ENCODE results near the gene DYNLT2.

The DYNLT2 gene

DNA sequence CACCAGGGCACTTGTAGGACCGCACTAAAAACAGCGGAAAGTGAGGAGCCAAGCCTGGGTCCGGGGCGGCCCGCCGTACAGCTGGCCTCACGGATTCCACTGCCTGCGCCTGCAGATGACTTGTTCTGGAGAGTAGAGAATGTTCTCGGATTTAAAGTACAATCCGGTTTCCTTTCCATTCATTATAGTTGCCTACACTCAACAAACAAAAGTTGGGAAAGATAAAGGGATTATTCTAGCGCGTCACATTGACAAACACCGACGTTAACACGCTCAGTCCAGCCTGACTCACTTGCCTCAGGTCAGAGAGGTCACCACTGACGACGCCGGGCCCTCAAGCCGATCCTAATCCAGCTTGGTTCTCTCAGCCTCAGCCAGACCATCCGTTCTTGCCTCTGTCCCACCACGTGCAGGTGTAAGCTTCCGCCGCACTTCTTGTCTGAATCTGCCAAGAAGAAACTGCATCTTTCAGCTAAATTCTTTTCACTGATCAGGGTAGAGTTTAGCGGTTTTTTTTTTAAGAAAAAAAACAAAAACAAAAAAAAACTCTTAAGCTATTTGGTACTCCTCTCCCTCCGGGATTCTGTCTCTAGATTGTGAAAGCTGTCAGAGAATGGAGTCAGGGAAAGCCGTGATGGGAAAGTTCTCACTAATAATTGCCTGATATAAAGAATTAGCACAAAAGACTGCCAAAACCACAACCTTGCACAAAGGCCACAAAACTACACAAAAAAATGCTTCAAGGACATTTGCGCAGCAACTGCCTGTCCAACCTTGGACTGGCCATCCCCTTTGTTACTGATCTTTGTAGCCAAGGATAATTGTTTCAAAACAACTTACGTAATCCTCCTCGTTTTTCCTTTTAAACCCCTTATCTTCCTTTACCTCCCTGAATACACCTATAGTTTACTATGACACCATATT lies 26.0 kb downstream of the DYNLT2 start:
- H3K4me3 Mint-ChIP-seq, result peak overlapping the region; percentile 87
- H3K36me3 Mint-ChIP-seq, result peaks cover 1% of the 10 kb centered on the region
- H3K27ac Mint-ChIP-seq, result peak overlapping the region; percentile 90
- H3K4me1 Mint-ChIP-seq, result peaks cover 40% of the 10 kb centered on the region
- no peaks in the 10 kb centered on the region for H3K9me3 Mint-ChIP-seq
- no peaks in the 10 kb centered on the region for H3K27me3 Mint-ChIP-seq

GRCh38 chr6:169724494-169725124 lies 26.8 kb downstream of the DYNLT2 start, which contains the start of gene PHF10:
TSS of gene PHF10 (minus strand) at chr6:169724500. CDS start at chr6:169723931, 569 bp downstream.
- Mint-ChIP-seq H3K9me3 (no peaks in the 10 kb centered on the region), H3K4me3 (peak within 1 kb of the TSS; percentile 91), H3K27ac (peak within 1 kb of the TSS; percentile 97), H3K27me3 (no peaks in the 10 kb centered on the region), H3K4me1 (peaks cover 48% of the 10 kb centered on the region), H3K36me3 (peaks cover 3% of the 10 kb centered on the region)

DNA sequence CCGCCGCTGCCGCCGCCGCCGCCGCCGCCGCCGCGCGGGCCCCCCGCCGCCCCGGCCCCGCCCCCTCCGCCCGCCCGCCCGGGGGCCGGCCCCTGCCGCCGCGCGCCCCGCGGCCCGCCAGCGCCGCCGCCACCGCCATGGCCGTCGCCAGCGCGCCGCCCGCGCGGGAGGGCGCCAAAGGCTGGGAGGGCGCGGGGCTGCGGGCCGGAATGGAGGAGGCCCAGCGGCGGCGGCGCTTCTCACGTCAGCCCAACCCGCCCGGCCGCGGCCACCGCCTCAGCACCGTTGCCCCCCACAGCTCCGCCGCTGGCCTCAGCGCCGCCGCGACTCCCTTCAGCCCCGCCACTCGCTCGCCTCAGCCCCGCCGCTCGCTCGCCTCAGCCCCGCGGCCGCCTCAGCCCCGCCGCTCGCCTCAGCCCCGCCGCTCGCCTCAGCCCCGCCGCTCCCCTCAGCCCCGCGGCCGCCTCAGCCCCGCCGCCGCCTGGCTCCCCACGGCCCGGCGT lies 27.3 kb downstream of the DYNLT2 start:
- Mint-ChIP-seq H3K9me3 (no peaks in the 10 kb centered on the region), H3K27me3 (no peaks in the 10 kb centered on the region), H3K36me3 (peaks cover 3% of the 10 kb centered on the region), H3K4me3 (peak overlapping the region; percentile 43), H3K4me1 (peaks cover 54% of the 10 kb centered on the region), H3K27ac (no peak overlapping the region)

GRCh38 chr6:169723200-169723909 lies 28.0 kb downstream of the DYNLT2 start:
- H3K4me1 Mint-ChIP-seq, result peaks cover 59% of the 10 kb centered on the region

DNA sequence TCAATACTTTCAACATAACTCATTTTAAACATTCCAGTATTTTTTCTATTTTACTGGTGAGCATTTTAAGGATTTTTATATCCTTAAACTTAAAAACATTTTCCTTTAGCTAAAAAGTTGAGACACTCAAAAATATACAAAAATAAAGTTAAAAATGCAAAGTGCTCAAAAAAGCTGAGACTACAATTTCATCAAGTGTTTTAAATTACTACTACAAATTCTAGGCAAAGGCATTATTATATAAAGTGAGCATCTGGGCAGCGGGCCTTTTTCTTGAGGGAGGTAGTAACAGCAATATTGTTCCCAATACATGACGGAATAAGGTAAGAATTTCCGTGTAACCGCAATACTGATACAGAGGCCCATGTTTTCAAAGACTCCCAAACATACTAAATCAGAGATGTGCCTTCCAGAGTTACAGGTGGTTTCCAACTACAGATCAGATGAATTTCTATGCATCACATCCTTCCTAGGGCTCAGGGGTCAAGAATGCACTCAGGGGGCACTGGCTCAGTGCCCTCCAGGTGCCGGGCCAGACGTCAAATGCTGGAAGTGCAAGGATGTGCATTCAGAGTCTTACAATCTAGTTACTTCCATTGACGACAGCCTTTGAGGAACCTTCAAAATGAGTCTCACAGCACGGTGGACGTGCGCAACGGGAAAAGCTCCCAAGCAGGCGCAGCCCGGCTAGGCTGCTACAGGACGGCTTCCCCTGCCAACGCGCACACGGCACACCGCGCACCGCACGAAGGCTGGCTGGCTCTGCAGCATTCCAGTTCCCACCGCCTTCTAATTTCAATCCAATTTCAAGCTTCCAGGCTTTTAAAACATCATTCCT lies 28.8 kb downstream of the DYNLT2 start:
- Mint-ChIP-seq H3K4me3 (peak overlapping the region; percentile 91), H3K4me1 (peaks cover 62% of the 10 kb centered on the region), H3K9me3 (no peaks in the 10 kb centered on the region)

More at GRCh38 chr6:169723200-169723909, 28.0 kb downstream of the DYNLT2 start:
- Mint-ChIP-seq H3K9me3 (no peaks in the 10 kb centered on the region), H3K27me3 (no peaks in the 10 kb centered on the region), H3K36me3 (peaks cover 3% of the 10 kb centered on the region), H3K4me3 (peak overlapping the region; percentile 91), H3K27ac (peak overlapping the region; percentile 97)

GRCh38 chr6:169720207-169720855 lies 31.0 kb downstream of the DYNLT2 start:
- Mint-ChIP-seq H3K9me3 (no peaks in the 10 kb centered on the region), H3K36me3 (peaks cover 6% of the 10 kb centered on the region), H3K27me3 (no peaks in the 10 kb centered on the region), H3K27ac (peak overlapping the region; percentile 78), H3K4me1 (peaks cover 57% of the 10 kb centered on the region), H3K4me3 (peak overlapping the region; percentile 30)

More for the DNA sequence above, 28.8 kb downstream of the DYNLT2 start:
- H3K27ac Mint-ChIP-seq, result peak overlapping the region; percentile 97
- no peaks in the 10 kb centered on the region for H3K27me3 Mint-ChIP-seq
- peaks cover 3% of the 10 kb centered on the region for H3K36me3 Mint-ChIP-seq

DNA sequence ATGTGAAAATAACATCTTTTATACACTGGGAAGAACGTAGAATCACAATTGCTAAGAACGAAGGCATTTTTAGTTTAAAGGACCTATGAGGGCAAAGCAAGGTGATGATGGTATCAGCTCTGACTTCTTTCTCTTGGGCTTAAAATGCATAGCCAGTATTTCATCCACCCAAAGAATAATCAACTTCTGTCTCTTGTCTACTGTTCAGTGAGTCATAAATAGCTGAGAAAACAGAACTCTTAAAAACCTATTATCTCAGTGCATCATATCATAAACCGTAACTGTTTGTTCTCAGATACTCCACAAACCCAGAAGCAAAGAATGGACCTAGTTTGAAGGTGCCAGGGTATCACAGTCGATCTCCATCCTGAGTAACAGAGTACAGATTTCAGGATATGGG lies 32.3 kb downstream of the DYNLT2 start:
- Mint-ChIP-seq H3K4me1 (peaks cover 58% of the 10 kb centered on the region), H3K9me3 (no peaks in the 10 kb centered on the region), H3K27me3 (no peaks in the 10 kb centered on the region), H3K36me3 (peaks cover 9% of the 10 kb centered on the region), H3K27ac (peak overlapping the region; percentile 88), H3K4me3 (peak overlapping the region; percentile 6)

- H3K4me1 Mint-ChIP-seq, result peaks cover 43% of the 10 kb centered on the region
- H3K36me3 Mint-ChIP-seq, result peaks cover 9% of the 10 kb centered on the region
- no peak overlapping the region for H3K27ac Mint-ChIP-seq
- no peaks in the 10 kb centered on the region for H3K27me3 Mint-ChIP-seq
- H3K4me3 Mint-ChIP-seq, result no peak overlapping the region
- no peaks in the 10 kb centered on the region for H3K9me3 Mint-ChIP-seq
These were observed 36.8 kb downstream of the DYNLT2 start for GRCh38 chr6:169714595-169714994.

GRCh38 chr6:169714178-169714577 lies 37.2 kb downstream of the DYNLT2 start:
- Mint-ChIP-seq H3K36me3 (peaks cover 9% of the 10 kb centered on the region), H3K4me3 (no peak overlapping the region), H3K27ac (no peak overlapping the region)

DNA sequence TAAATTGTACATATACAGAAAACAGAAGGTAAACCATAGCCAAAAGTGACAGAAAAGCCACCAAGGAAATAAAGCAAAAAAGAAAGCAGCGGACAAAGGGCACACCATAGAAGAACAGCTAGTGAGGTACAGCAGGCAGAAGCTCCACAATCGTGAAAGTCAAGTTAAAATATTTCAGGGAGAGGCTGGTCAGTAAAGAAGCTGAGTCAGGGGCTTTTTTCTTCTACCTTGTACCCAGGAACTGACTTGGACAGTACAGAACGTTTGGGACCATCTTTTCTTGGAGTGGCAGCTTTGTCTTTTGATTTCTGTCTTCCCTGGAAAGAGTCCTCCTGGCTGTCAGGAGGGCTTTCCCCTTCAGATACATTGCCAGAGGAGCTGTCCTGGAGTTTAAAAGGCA lies 41.4 kb downstream of the DYNLT2 start:
- Mint-ChIP-seq H3K27me3 (no peaks in the 10 kb centered on the region), H3K4me1 (peaks cover 56% of the 10 kb centered on the region), H3K36me3 (peaks cover 9% of the 10 kb centered on the region), H3K4me3 (no peak overlapping the region), H3K27ac (peak overlapping the region; percentile 59), H3K9me3 (no peaks in the 10 kb centered on the region)

More at GRCh38 chr6:169714178-169714577, 37.2 kb downstream of the DYNLT2 start:
- no peaks in the 10 kb centered on the region for H3K27me3 Mint-ChIP-seq
- H3K4me1 Mint-ChIP-seq, result peaks cover 43% of the 10 kb centered on the region
- H3K9me3 Mint-ChIP-seq, result no peaks in the 10 kb centered on the region

- Mint-ChIP-seq H3K27ac (peak overlapping the region; percentile 59), H3K27me3 (no peaks in the 10 kb centered on the region), H3K9me3 (no peaks in the 10 kb centered on the region), H3K4me1 (peaks cover 60% of the 10 kb centered on the region), H3K36me3 (peaks cover 8% of the 10 kb centered on the region), H3K4me3 (no peak overlapping the region)
These were observed 42.1 kb downstream of the DYNLT2 start for GRCh38 chr6:169709293-169709692.

- H3K27ac Mint-ChIP-seq, result no peak overlapping the region
- H3K9me3 Mint-ChIP-seq, result no peaks in the 10 kb centered on the region
- peaks cover 65% of the 10 kb centered on the region for H3K4me1 Mint-ChIP-seq
- H3K4me3 Mint-ChIP-seq, result no peak overlapping the region
- peaks cover 17% of the 10 kb centered on the region for H3K36me3 Mint-ChIP-seq
- H3K27me3 Mint-ChIP-seq, result no peaks in the 10 kb centered on the region
These were observed 43.6 kb downstream of the DYNLT2 start for GRCh38 chr6:169707772-169708171.

- Mint-ChIP-seq H3K36me3 (peaks cover 13% of the 10 kb centered on the region), H3K9me3 (no peaks in the 10 kb centered on the region), H3K27me3 (no peaks in the 10 kb centered on the region), H3K4me3 (peak overlapping the region; percentile 92), H3K4me1 (peaks cover 59% of the 10 kb centered on the region), H3K27ac (peak overlapping the region; percentile 88)
These were observed 48.5 kb downstream of the DYNLT2 start for GRCh38 chr6:169702840-169703246.
